ENCODE data around the gene TCAP.

TCAP gene

GRCh38 chr17:39664581-39665561 lies at the start of gene TCAP:
Gene TCAP (plus strand): TSS chr17:39665349. CDS start chr17:39665360, 11 bp downstream.
- Histone ChIP-seq H3K4me1 (ENCODE audit: insufficient read depth, low read length) (peaks cover 6% of the 10 kb centered on the region), H3K4me3 (ENCODE audit: low read depth in 1 of 2, low read length in 2 of 2) (no peak within 1 kb of the TSS), H3K36me3 (ENCODE audit: insufficient read depth, low read length) (peaks cover 19% of the 10 kb centered on the region), H3K27ac (ENCODE audit: low read depth, low read length) (no peak within 1 kb of the TSS), H3K27me3 (ENCODE audit: control insufficient read depth in 1 of 2, insufficient read depth in 2 of 2, low read length in 2 of 2) (peaks cover 16 to 50% of the 10 kb centered on the region in 2 donors), H3K9me3 (ENCODE audit: low read length) (no peaks in the 10 kb centered on the region), H3K9ac (ENCODE audit: low read length) (no peak within 1 kb of the TSS)

GRCh38 chr17:39615434-39615833 lies 49.7 kb upstream of the TCAP start:
- peaks cover 0 to 24% of the 10 kb centered on the region in 2 donors for H3K27me3 ChIP-seq (ENCODE audit: control insufficient read depth in 1 of 2, insufficient read depth in 2 of 2, low read length in 2 of 2)
- no peaks in the 10 kb centered on the region for H3K9me3 ChIP-seq (ENCODE audit: low read length)
- peaks cover 7% of the 10 kb centered on the region for H3K4me1 ChIP-seq (ENCODE audit: insufficient read depth, low read length)
- no peak overlapping the region for H3K4me3 ChIP-seq (ENCODE audit: low read depth in 1 of 2, low read length in 2 of 2)
- H3K9ac ChIP-seq (ENCODE audit: low read length) = no peak overlapping the region
- no peak overlapping the region for H3K27ac ChIP-seq (ENCODE audit: low read depth, low read length)
- no peaks in the 10 kb centered on the region for H3K36me3 ChIP-seq (ENCODE audit: insufficient read depth, low read length)

GRCh38 chr17:39617100-39617445 lies 48.1 kb upstream of the TCAP start:
- peak overlapping the region; percentile 27 to 32 for H3K4me3 ChIP-seq (ENCODE audit: low read depth in 1 of 2, low read length in 2 of 2)

DNA sequence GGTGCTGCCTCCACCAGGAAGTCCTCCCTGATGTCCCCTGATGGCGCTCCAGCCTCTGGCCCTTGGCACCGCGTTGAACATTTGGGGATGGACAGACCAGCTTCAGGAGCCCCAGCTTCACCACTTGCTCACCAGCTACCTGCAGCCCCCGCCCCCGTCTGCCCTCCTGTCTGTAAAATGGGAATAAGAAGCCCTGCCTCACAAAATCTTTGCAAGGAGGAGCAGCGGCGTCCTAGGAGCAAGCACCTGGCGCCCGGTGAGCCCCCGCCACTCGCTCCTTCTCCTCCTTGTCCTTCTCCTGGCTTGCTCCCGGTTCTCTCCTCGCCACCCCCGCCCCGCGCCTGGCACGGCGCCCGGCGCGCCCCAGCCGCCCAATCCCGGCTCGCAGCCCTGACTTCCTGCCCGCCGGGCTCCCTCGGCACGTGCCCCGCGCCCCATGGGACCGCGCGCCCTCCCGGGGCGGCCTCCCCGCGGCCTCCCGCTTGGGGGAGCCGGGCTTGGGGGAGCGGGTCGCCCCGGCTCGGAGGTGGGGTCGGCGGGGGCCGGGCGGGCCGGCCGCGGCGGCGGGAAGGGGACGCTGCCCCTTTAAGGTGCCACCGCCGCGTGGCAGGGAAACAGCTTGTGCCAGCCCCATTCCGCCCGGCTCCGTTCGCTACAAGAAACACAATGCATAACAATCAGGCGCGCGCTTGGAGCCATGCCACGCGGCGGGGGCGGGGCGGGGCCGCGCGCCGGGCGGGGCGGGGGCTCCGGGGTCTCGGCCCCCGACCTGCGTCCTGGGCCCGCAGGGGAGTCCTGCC lies 47.5 kb upstream of the TCAP start:
- H3K27ac ChIP-seq (ENCODE audit: low read depth, low read length) = peak overlapping the region; percentile 61
- peak overlapping the region; percentile 54 to 56 for H3K4me3 ChIP-seq (ENCODE audit: low read depth in 1 of 2, low read length in 2 of 2)
- no peaks in the 10 kb centered on the region for H3K36me3 ChIP-seq (ENCODE audit: insufficient read depth, low read length)
- H3K9me3 ChIP-seq (ENCODE audit: low read length) = no peaks in the 10 kb centered on the region
- peaks cover 7% of the 10 kb centered on the region for H3K4me1 ChIP-seq (ENCODE audit: insufficient read depth, low read length)
- H3K27me3 ChIP-seq (ENCODE audit: control insufficient read depth in 1 of 2, insufficient read depth in 2 of 2, low read length in 2 of 2) = peaks cover 0 to 18% of the 10 kb centered on the region in 2 donors
- H3K9ac ChIP-seq (ENCODE audit: low read length) = no peak overlapping the region

More at GRCh38 chr17:39617100-39617445, 48.1 kb upstream of the TCAP start:
- Histone ChIP-seq H3K9me3 (ENCODE audit: low read length) (no peaks in the 10 kb centered on the region), H3K27ac (ENCODE audit: low read depth, low read length) (no peak overlapping the region), H3K27me3 (ENCODE audit: control insufficient read depth in 1 of 2, insufficient read depth in 2 of 2, low read length in 2 of 2) (peaks cover 0 to 24% of the 10 kb centered on the region in 2 donors), H3K9ac (ENCODE audit: low read length) (no peak overlapping the region), H3K4me1 (ENCODE audit: insufficient read depth, low read length) (peaks cover 7% of the 10 kb centered on the region), H3K36me3 (ENCODE audit: insufficient read depth, low read length) (no peaks in the 10 kb centered on the region)

DNA sequence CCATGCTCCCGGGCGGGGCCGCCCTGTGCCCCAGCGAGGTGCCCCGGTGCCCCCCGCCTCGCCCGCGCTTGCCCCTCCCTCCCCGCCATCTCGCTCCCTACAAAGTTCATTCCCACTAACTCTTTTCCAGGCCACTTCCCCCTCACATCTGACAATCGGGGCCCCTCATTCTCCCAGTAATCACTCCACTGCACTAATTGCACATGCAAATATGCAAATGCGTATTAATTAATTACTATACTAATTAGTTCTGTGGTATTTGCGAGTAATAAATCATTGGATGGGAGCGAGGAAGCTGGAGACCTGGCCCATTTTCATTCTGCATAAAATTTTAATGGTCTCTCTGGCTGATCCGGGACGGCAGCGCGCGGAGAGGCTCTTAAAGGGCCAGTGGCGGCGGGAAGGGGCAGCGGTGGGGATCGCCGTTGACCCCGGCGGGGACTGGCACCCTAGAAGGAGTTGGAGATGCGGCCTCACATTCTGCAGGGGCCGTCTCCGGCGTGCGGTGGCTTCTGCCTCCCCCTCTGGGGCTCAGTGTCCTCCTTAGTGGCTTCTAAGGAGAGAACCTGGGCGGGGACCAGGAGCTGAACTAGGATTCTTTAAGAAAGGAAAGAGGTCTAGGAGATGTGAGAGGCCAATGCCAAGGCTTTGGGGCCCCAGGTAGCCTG lies 46.8 kb upstream of the TCAP start:
- Histone ChIP-seq H3K36me3 (ENCODE audit: insufficient read depth, low read length) (no peaks in the 10 kb centered on the region), H3K27ac (ENCODE audit: low read depth, low read length) (peak overlapping the region; percentile 61)

DNA sequence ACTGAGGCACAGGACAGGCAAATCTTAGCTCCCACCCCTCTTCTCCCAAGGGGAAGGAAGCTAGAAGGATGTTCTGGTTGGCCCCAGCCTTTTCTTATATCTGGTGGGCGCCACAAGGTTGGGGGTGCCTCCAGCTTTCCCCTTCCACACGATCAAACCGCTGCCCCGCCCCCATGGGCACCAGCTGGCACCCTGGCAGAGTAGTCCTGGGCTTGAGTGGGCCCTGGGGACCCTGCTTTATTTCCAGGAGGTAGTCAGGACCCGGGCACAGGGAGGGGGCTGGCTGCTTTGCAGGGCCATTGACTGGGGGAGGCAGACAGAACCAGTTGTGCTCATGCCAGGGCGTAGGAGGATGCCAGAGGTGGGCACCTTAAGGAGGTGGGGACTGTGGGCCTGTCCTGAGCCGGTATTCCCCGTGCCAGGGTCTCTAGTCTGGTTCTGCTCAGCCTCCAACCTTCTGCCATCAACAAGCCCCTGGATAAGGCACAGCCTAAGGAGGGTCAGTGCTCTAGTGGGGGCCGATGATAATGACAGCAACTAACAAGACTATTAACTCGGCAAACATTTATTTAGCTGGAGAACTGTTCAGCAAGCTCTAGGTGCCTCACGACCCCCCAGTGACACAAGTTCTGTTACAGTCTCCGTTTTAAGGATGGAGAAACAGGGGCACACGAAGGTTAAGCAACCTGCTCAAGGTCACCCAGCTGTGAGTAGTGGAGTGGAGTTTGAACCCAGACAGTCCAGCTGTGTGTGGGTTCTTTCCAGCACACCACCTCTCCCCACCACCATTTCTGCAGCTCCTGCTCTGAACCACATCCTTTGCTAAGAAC lies 46.0 kb upstream of the TCAP start:
- H3K9me3 ChIP-seq (ENCODE audit: low read length) = no peaks in the 10 kb centered on the region
- H3K4me3 ChIP-seq (ENCODE audit: low read depth in 1 of 2, low read length in 2 of 2) = no peak overlapping the region
- H3K27me3 ChIP-seq (ENCODE audit: control insufficient read depth in 1 of 2, insufficient read depth in 2 of 2, low read length in 2 of 2) = peaks cover 0 to 8% of the 10 kb centered on the region in 2 donors
- H3K4me1 ChIP-seq (ENCODE audit: insufficient read depth, low read length) = peaks cover 7% of the 10 kb centered on the region
- H3K36me3 ChIP-seq (ENCODE audit: insufficient read depth, low read length) = no peaks in the 10 kb centered on the region
- H3K27ac ChIP-seq (ENCODE audit: low read depth, low read length) = no peak overlapping the region
- H3K9ac ChIP-seq (ENCODE audit: low read length) = no peak overlapping the region

More for the DNA sequence above, 46.8 kb upstream of the TCAP start:
- Histone ChIP-seq H3K27me3 (ENCODE audit: control insufficient read depth in 1 of 2, insufficient read depth in 2 of 2, low read length in 2 of 2) (peaks cover 0 to 12% of the 10 kb centered on the region in 2 donors), H3K4me3 (ENCODE audit: low read depth in 1 of 2, low read length in 2 of 2) (peak overlapping the region; percentile 54 to 56), H3K9me3 (ENCODE audit: low read length) (no peaks in the 10 kb centered on the region), H3K9ac (ENCODE audit: low read length) (no peak overlapping the region), H3K4me1 (ENCODE audit: insufficient read depth, low read length) (peaks cover 7% of the 10 kb centered on the region)

GRCh38 chr17:39619786-39620101 lies 45.4 kb upstream of the TCAP start:
- H3K27ac ChIP-seq (ENCODE audit: low read depth, low read length) = no peak overlapping the region
- peaks cover 7% of the 10 kb centered on the region for H3K4me1 ChIP-seq (ENCODE audit: insufficient read depth, low read length)
- no peak overlapping the region for H3K9ac ChIP-seq (ENCODE audit: low read length)
- no peaks in the 10 kb centered on the region for H3K36me3 ChIP-seq (ENCODE audit: insufficient read depth, low read length)
- H3K4me3 ChIP-seq (ENCODE audit: low read depth in 1 of 2, low read length in 2 of 2) = no peak overlapping the region
- peaks cover 3 to 14% of the 10 kb centered on the region in 2 donors for H3K27me3 ChIP-seq (ENCODE audit: control insufficient read depth in 1 of 2, insufficient read depth in 2 of 2, low read length in 2 of 2)
- no peaks in the 10 kb centered on the region for H3K9me3 ChIP-seq (ENCODE audit: low read length)

- Histone ChIP-seq H3K4me1 (ENCODE audit: insufficient read depth, low read length) (peaks cover 7% of the 10 kb centered on the region), H3K4me3 (ENCODE audit: low read depth in 1 of 2, low read length in 2 of 2) (peak overlapping the region in 1 of 2 donors; percentile 12), H3K9me3 (ENCODE audit: low read length) (no peaks in the 10 kb centered on the region), H3K27ac (ENCODE audit: low read depth, low read length) (no peak overlapping the region), H3K36me3 (ENCODE audit: insufficient read depth, low read length) (no peaks in the 10 kb centered on the region), H3K27me3 (ENCODE audit: control insufficient read depth in 1 of 2, insufficient read depth in 2 of 2, low read length in 2 of 2) (peaks cover 18 to 30% of the 10 kb centered on the region in 2 donors), H3K9ac (ENCODE audit: low read length) (no peak overlapping the region)
These were observed 43.4 kb upstream of the TCAP start for GRCh38 chr17:39621523-39622379.

DNA sequence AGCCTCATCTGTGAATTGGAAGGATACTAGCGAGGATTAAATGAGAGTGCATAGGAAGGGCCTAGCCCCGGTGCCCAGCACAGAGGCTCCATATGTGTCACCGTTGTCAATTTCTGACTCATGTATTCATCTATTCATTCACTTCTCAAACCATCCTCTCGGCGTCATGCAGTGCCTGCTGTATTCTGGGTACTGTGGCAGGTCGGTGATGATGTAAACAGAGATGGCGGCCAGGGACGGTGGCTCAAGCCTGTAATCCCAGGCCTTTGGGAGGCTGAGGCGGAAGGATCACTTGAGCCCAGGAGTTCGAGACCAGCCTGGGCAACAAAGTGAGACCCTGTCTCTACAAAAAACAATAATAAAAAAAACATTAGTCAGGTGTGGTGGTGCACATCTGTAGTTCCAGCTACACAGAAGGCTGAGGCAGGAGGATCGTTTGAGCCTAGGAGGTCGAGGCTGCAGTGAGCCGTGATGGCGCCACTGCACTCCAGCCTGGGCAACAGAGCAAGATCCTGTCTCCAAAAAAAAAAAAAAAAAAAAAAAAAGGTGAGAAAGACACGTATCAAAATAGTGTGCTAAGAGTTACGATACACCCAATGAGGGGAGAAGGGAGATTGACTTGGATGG lies 42.7 kb upstream of the TCAP start:
- Histone ChIP-seq H3K27me3 (ENCODE audit: control insufficient read depth in 1 of 2, insufficient read depth in 2 of 2, low read length in 2 of 2) (peaks cover 21 to 30% of the 10 kb centered on the region in 2 donors), H3K36me3 (ENCODE audit: insufficient read depth, low read length) (no peaks in the 10 kb centered on the region), H3K9ac (ENCODE audit: low read length) (no peak overlapping the region), H3K9me3 (ENCODE audit: low read length) (no peaks in the 10 kb centered on the region), H3K27ac (ENCODE audit: low read depth, low read length) (no peak overlapping the region), H3K4me3 (ENCODE audit: low read depth in 1 of 2, low read length in 2 of 2) (peak overlapping the region in 1 of 2 donors; percentile 12), H3K4me1 (ENCODE audit: insufficient read depth, low read length) (peaks cover 7% of the 10 kb centered on the region)
